ENCODE data around the gene COG6. TPM values are rescaled to one million over a fixed set of nuclear protein-coding genes. Genes with fewer than 3 reads are reported as not detected.

The COG6 gene
- 27.0 and 34.7 TPM in 2 replicates for total RNA-seq

DNA sequence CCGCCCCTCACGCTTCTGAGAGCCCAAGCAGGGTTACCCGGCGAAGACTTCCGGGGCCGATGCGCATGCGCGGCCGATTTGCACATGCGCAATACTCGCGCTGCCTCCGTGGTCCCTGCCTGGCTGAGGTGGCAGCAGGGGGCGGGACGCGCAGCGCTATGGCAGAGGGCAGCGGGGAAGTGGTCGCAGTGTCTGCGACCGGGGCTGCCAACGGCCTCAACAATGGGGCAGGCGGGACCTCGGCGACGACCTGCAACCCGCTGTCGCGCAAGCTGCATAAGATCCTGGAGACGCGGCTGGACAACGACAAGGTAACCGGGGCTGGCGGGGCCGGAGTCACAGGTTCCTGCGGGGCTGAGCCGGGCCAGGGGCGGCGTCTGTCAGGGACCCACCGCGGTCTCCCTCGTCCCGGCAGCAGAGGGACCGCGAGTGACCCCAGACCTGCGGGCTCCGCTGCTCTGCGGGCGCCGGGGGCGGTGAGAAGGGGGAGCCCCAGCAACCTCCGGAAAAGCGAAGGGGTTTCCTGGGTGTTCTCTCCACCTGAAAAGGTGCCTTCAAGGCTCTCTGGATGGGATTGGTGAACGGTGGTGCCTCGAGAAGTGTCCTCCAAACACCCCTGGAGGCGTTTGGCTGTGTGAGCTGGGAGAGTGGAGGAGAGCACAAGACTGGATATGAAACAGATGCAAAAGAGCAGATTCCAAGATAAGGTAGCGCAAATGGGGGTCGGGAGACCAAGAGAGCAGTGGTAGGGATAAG, at the start of gene COG6:
TSS of gene COG6 (plus strand) at position 94 of the 756 bp plus-strand sequence. CDS start at position 159, 65 bp downstream.
- DNase-seq (ENCODE audit: low read depth): peak; percentile 75

DNA sequence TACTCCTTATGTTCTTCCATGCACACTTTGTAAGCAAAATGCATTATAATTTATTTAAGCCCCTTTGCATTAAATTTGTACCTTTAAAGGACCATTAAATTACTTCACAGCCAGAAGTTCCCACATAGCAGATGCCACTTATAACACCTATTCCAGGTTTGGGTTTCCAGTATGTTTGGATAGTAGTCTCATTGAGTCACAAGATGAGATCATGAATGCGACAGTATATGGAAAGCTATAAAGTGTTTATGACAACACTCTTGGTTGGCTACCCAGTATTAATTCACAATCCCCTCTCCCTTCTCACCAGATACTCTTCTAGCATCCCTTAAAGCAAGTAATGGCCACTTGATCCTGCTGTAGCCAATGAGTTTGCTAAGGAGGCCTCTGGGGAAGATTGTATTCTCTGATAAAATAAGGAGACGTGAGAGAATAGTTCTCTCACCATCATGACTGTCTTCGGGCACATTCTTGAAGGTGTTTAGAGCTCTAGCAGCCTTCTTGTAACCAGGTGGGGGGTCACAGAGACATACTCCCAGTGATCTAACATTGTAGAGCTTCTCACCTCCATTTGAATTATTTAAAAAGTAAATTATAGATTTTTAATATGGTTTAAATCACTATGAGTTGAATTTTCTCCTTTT, 49.7 kb upstream of the COG6 start:
- no peak for DNase-seq (ENCODE audit: low read depth)

DNA sequence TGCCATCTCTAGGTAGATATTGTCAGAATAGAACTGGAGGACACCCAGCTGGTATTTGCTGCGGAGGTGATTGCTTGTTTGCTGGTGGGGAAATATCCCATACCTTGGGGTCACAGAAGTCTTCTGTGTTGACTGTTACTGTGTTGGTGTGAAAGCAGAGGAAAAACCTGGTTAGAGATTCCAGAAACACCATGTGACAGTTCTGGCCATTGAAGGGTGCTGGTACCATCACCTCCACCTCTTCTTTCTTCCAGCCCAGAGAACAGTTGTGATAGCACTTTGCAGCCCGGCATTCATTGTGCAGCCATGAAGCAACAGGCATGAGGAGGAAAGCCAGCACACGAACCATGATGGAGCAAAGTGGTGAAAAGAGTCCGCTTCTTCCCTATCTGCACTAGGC, 47.6 kb upstream of the COG6 start:
- no peak for DNase-seq (ENCODE audit: low read depth)

DNA sequence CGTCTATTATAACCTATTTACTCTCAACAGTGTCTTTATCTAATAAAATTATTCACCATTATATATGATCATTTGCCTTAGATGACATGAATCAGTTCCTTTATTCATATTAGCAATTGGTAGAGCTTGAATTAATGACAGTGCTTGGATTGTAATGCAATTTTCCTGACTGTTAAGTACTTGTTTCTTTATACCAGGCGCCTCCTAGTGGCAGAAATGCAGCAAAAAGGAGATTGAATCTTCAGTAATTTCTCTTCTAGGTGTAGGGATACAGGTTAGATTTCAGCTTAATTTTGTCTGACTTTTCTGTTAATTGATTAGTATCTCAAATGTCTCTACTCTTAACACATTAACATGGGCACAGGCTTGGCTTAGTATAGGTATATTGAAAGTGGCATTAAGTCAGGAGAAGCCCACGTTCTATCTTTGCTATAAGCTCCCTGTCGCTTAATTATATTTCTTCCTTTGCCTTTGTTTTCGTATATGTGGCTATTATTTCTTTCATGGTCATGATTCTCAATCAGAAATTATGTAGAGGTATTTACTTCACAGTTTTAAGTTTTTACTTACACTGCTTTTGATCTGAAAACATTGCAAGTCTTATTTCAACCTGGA, 43.3 kb upstream of the COG6 start:
- peak; percentile 75 for DNase-seq (ENCODE audit: low read depth)

DNA sequence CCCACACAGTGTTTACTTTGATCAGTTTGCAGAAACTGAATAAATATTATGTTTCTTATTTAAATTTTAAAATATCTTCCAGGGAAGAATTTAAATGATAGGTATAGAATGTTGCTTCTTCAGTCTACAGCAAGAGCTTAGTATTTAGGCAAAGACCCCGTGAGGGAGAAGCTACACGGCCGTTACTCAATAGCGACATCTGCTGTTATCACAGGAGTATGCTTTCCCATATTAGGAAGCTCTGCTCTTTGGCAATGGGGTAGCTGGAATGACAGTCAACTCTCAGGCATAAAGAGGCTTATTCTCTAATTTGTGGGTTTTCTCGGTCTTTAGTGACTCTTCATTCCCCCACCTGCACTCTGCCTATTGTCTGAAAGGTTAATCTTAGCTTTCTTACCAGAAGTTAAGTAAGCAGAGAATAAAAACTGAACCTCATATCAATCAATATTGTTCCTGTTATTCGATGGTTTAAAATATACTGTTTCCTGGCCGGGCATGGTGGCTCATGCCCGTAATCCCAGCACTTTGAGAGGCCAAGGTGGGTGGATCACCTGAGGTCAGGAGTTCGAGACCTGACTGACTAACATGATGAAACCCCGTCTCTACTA, 39.3 kb upstream of the COG6 start:
- DNase-seq (ENCODE audit: low read depth): peak; percentile 61

DNA sequence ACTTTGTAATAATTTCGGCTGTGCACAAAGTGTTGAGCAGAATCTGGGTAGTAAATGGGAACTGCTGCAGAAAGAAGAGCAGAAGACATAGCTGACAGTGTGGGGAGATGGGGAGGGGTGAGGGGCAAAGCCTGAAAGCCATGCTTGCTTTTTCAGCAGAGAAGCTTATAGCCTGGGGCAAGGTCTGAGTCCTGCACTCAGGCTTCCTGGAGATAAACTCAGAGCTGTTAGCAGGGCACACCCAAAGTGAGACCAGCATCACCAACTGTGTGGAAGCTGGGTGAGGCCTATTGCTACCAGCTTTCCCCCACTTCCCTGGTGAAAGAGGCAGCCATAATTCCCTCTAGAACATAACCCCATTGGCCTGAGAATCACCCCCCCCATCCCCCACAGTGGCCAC, 36.9 kb upstream of the COG6 start:
- DNase-seq (ENCODE audit: low read depth): no peak

DNA sequence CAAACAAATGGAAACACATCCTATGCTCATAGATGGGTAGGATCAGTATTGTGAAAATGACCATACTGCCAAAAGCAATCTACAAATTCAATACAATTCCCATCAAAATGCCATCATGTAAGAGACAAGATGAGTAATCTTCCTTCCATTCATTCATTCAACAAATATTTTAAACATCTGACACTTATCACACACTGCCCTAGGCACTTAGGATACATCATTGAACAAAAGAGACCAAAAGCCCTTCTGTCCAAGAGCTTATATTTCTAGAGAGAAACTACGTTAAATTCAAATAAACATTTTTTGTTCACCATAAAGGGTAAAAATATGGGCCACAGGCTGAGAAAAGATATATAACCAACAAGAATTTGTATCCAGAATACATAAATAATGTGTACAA, 32.0 kb upstream of the COG6 start:
- DNase-seq (ENCODE audit: low read depth): no peak

DNA sequence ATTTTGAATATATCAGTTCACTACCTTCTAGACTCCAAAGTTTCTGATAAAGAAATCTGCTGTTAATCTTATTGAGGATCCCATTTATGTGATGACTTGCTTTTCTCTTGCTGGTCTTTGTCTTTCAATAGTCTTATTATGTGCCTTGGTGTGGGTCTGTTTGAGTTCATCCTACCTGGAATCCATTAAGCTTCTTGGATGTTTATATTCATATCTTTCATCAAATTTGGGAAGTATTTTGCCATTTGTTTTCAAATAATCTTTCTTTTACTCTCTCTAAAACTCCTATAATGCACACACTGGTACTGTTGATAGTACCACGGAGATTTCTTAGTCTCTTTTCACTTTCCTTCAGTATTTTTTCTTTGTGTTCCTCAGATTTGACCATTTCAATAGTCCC, 24.2 kb upstream of the COG6 start:
- DNase-seq (ENCODE audit: low read depth): no peak

DNA sequence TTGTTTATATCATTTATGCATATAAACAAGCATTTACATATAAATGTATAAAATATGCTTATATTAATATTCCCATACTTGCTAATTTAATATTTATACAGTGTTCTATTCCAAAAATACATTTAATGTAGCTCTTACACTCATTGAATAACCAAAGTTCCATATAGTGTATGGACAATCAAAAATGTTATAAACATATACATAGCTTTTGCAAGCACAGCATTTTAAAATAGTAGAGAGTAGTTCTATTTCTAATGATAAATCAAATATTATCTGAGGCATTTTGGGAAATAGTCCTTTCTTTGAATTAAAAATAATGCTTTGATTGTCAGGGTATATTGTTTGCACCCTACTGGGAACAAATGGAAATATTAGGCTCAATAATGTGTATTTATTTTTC, 22.5 kb upstream of the COG6 start:
- DNase-seq (ENCODE audit: low read depth): no peak

DNA sequence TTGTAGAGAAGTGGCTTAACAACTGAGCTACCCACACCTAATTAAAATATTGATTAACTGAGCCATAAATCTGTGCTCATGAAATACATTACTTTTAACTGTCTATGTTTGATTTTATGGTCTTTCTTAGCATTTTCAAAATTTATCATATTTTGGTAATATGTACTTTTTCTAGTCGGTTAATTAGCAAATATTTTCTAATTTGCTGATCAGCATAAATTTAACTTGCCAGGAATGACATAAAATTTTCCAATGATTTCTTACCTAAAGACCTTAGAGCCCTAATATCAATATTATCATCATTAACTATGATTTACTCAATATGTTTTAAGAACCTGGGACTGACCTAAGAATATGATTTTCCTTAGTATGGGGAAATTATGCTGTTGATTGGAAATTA, 19.9 kb upstream of the COG6 start:
- no peak for DNase-seq (ENCODE audit: low read depth)

DNA sequence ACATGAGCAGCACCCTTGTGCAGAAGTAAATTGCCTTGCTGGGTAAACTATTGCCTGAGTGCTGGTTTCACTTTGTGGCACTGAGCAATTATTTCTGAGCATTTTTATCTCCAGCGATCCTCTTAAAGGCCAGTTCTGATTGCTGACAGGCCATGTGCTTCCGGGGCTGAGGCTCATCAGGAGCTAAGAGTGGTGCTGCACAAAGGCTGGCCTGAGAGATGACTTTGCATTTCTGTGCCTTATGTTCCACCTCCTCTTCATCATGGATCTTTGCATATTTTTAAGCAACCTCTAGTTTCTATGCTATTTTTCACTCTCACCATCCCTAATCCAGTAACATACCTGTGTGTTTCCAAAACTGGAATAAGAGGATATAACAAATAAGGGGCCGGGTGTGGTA, 17.6 kb upstream of the COG6 start:
- no peak for DNase-seq (ENCODE audit: low read depth)

DNA sequence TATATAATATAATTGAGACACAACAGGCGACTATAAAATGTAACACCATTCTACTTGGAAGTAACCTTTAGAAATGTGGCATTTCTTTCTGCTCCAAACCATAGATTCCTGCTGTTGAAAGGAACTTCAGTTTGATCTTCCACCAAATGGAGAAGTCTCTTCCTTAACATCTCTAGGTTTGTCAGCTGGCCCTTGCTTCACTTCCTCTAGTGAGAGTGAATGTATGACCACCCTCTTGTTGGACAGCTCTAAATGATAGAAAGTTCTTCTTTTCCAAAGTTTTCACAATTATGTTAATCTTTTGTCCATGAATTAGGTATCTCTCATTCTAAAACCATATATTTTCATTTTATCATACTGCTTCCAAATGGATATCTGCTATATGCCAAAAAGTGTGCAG, 13.8 kb upstream of the COG6 start:
- no peak for DNase-seq (ENCODE audit: low read depth)

DNA sequence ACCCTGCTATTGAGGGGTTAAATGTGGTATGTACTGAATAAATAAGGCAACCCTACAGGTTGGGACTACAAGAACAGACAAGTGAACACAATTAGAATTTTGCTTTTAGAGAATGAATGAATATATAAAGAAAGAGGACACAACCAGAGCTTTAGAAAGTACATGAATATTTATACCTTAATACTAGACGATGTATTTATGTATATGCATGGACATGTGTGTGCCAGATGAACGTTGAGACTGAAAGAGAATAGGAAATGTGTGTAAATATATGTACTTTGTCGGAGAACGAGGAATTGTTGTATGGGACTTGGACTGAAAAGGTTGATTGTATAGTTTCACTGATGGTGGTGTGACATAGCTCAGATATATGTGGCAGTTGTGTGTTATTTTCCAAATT, 9.3 kb upstream of the COG6 start:
- DNase-seq (ENCODE audit: low read depth): no peak

DNA sequence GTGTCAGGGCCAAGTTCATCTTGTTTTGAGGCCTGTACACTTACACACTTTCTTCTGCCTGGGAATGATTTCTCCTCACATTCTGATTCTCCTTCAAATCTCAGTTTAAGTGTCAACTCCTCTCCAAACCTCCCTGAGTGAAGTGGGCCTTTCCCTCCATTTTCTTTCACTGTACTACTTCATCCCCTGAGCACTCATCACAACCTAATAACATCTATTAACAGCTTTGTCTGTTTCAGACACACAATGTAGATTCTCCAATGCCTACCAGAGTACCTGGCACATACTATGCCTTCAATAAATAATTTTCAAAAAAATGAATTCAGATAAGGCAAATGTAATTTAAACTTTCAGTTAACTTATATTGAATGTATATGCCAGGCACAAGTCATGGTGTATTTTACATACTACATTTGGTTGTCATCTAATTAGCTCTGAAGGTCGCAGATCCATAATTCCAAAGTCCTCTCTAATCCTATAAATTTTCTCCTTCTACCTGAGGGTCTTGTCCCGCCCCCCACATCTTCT, 357 bp upstream of the COG6 start:
- no peak for DNase-seq (ENCODE audit: low read depth)

DNA sequence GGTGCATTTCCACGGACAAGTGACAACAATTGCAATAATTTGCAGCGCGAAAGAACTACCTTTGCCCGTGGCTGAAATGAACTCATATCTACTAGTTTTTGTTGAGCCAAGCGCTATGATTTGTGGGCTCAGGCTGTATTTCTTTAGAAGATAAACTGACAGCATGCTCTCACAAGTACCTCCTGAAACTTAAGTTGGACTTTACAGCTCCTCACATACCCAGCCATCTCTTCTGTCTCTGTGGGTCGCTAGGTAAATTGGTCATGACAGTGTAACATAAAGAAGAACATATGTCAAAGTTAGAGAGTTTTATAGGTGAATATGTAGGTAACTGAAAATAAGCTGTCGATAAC, 839 bp downstream of the COG6 start:
- DNase-seq (ENCODE audit: low read depth): no peak

DNA sequence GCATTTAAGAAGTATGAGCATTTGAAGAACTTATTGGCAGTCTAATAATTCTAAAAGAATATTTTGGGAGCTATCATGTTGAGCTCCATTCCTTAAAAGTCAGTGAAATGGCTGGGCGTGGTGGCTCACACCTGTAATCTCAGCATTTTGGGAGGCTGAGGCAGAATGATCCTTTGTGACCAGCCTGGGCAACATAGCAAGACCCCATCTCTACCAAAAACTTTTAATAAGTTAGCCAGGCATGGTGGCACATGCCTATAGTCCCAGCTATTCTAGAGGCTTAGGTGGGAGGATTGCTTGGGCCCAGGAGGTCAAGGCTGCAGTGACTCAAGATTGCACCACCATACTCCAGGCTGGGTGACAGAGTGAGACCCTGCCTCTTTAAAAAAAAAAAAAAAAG, 8.0 kb downstream of the COG6 start:
- no peak for DNase-seq (ENCODE audit: low read depth)

DNA sequence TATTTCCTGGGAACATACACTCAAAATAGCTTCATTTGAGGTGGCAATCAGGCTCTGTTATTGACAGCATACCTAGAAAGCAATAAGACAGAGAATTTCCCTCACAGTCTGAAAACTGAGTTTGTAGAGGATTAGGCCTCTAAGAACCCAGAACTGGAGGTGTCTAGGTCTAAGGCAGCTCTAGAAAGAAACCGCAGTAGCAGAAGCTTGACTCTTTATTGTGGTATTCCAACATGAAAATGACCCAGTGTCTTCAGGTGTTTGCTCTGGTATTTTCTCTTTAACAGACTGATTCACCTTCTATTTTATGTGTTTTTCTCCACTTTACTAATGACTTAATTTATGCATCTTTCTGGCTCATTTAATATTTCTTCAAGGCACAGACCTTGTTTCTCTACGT, 8.5 kb downstream of the COG6 start:
- DNase-seq (ENCODE audit: low read depth): no peak

DNA sequence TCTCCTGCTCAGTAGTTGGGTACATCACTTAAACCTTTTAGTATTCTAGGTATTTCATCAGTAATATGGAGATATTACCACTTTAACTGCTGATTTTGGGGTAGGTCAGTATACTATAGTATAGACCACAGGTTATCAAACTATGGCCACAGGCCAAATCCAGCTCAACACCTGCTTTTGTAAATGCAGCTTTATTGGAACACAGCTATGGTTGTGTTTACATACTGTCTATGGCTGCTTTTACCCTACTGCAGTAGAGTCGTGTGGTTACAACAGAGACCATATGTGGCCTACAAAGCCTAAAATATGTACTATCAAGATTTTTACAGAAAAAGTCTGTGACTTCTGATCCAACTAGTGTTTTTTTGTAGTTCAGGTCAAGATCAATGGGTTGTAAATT, 10.3 kb downstream of the COG6 start:
- DNase-seq (ENCODE audit: low read depth): no peak

DNA sequence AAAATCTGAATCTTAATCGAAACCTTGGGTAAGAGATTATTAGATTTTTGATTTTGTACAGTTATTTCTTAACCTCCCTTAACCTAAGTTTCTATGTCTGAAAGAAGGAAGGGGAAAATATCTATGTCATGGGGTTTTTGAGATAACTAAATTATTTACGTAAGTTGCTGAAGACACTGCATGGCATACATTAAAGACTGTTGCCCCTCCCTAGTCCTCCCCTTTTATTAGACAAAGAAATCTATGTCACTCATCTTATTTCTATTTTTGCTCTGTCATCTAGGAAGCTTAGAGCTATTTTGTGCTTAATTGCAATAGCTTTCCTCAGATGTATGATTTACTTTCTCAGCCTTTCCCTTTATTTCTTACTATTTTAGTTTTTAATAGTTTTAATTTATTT, 15.0 kb downstream of the COG6 start:
- no peak for DNase-seq (ENCODE audit: low read depth)

DNA sequence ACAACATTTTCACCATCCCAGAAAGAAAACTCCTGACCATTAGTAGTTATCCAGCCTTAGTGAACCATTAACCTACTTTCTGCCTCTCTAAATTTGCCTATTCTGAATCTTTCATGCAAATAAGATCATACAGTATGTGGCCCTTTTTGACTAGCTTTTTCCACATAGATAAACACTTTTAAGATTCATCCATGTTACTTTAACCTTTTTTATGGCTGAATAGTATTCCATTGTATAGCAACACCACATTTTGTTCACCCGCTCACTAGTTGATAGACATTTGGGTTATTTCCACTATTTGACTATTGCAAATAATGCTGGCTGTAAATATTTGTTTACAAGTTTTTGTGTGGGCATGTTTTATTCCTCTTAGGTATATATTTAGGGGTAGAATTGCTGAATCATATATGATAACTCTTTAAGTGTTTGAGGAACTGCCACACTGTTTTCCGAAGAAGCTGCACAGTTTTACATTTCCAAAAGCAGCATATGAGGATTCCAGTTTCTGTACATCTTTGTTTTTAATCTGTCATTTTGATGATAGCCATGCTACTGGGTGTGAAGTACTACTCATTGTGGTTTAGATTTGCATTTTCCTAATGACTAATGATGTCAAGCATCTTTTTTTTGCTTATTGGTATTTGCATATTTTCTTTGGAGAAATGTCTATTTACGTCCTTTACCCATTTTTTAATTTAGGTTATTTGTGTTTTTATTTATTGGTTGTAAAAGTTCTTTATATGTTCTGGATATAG, 17.1 kb downstream of the COG6 start:
- DNase-seq (ENCODE audit: low read depth): no peak

DNA sequence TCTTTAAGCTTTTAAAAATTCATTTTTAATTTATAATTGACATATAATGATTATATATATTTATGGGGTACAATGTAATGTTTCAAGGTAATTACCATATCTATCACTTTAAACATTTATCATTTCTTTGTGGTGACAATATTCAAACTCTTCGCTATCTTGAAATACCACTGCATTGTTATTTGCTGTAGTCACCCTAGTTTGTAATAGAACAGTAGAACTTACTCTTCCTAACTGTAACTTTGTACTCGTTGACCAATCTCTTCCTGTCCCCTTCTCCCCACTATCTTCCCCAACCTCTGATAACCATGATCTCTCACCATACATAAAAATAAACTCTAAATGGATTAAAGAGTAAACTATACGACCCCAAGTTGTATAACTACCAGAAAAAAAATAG, 20.4 kb downstream of the COG6 start:
- DNase-seq (ENCODE audit: low read depth): no peak

DNA sequence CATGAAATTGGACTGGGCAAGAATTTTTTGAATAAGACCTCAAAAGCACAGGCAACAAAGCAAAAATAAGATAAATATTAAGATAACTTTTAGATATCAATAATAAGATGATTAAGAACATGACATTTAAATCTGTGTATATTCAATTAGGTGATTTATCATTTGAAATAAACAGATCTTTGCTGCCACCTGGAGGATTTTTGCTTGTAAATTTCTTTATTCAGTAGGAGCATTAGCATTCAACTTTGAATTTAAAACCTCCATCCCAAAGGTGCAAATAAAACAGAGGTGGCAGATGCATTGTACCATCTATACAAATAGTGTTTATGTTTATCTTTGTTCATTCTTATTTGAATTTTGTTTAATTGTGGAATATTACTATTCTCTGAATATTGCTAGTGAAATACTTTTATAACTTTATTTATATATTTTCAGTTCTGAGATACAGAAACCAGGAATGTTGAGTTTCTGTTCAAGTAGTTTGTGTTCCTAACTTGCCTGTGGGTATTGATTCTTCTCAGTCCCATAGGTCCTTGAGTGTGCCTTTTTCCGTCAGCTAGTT, 20.9 kb downstream of the COG6 start:
- peak; percentile 66 for DNase-seq (ENCODE audit: low read depth)
